Measurements from ENCODE around the gene C1orf50. TPM values are rescaled to one million over a fixed set of nuclear protein-coding genes. Genes with fewer than 3 reads are reported as not detected.

Gene C1orf50
- total RNA-seq, 6 experiments from 2014 or later, result 4.9 to 8.8 (median 6.0) TPM

- peaks cover 2% of the 10 kb centered on the region for H3K27me3 Mint-ChIP-seq (ENCODE audit: insufficient read depth)
- H3K9me3 Mint-ChIP-seq, result no peaks in the 10 kb centered on the region
- H3K4me3 Mint-ChIP-seq, result no peak overlapping the region
- DNase-seq, result no peak
- peaks cover 14% of the 10 kb centered on the region for H3K36me3 Mint-ChIP-seq (ENCODE audit: low read depth)
- peaks cover 17% of the 10 kb centered on the region for H3K4me1 Mint-ChIP-seq (ENCODE audit: low read depth)
- TF ChIP-seq CTCF (IDR thresholded peaks at IDR 0.05), result no peak
- no peak overlapping the region for H3K27ac Mint-ChIP-seq
These were observed 21.2 kb upstream of the C1orf50 start for GRCh38 chr1:42745851-42746250.

DNA sequence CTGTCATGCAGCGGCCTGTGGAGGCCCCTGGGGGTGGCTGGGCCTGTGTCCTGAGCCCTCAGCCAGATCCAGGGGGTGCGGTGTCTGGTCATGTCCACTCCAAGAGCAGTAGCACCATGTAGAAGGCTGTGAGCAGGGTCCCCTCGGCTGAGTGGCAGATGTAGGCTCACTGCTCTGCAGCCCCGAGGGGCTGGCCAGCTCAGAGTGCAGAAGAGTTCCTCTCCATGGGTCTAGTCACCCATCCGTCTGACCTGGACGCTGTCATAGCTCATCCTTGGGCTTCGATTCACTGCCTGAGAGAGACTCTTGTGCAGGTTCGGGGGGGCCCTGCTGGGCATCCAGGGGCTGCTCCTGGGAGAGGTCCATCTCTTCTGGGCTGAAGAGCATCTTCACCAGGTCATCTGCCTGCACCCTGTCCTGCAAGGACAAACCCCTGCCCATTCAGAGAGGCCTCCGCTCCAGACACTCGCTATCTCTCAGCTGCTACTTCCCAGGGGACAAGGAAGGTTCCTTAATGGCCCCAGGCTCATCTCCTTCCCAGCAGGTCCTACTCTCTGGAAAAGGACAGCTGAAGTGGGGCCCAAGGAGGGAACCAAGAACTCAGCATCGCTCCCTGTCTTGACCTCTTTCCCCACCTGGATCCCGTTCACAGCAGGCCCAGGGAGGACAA lies 20.5 kb upstream of the C1orf50 start:
- H3K9me3 Mint-ChIP-seq, result no peaks in the 10 kb centered on the region
- no peak for TF ChIP-seq CTCF (IDR thresholded peaks at IDR 0.05)
- H3K4me1 Mint-ChIP-seq (ENCODE audit: low read depth), result peaks cover 17% of the 10 kb centered on the region
- peaks cover 2% of the 10 kb centered on the region for H3K27me3 Mint-ChIP-seq (ENCODE audit: insufficient read depth)
- peaks cover 17% of the 10 kb centered on the region for H3K36me3 Mint-ChIP-seq (ENCODE audit: low read depth)
- no peak for DNase-seq
- H3K27ac Mint-ChIP-seq, result no peak overlapping the region
- H3K4me3 Mint-ChIP-seq, result no peak overlapping the region

- peaks cover 2% of the 10 kb centered on the region for H3K27me3 Mint-ChIP-seq (ENCODE audit: insufficient read depth)
- H3K4me1 Mint-ChIP-seq (ENCODE audit: low read depth), result peaks cover 17% of the 10 kb centered on the region
- H3K9me3 Mint-ChIP-seq, result no peaks in the 10 kb centered on the region
- no peak for DNase-seq
- peaks cover 22% of the 10 kb centered on the region for H3K36me3 Mint-ChIP-seq (ENCODE audit: low read depth)
- peak; percentile 79 for TF ChIP-seq CTCF (IDR thresholded peaks at IDR 0.05)
- H3K4me3 Mint-ChIP-seq, result no peak overlapping the region
- no peak overlapping the region for H3K27ac Mint-ChIP-seq
These were observed 19.9 kb upstream of the C1orf50 start for GRCh38 chr1:42747125-42747524.

DNA sequence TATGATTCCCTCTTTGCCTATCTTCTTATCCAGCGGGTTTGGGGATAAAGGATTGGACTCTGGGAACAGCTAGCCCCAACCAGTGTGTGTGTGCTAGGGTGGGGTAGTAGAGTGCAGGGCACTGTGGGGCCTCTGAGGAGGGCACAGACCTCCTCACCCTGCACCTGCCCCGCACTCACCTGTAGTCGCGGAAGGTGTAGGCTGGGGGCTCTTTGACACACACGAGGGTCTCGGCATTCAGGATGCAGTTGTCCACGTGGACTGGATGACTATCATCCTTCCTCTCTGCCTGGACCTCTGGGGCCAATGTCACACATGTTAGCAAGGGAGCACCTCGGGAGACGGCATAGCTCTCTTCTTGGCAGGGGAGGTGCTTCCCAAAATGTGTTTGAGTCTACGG lies 19.0 kb upstream of the C1orf50 start:
- Mint-ChIP-seq H3K36me3 (ENCODE audit: low read depth) (peaks cover 31% of the 10 kb centered on the region), H3K4me1 (ENCODE audit: low read depth) (peaks cover 14% of the 10 kb centered on the region), H3K27ac (no peak overlapping the region), H3K4me3 (no peak overlapping the region), H3K9me3 (no peaks in the 10 kb centered on the region), H3K27me3 (ENCODE audit: insufficient read depth) (peaks cover 2% of the 10 kb centered on the region)
- DNase-seq, result no peak
- TF ChIP-seq CTCF (IDR thresholded peaks at IDR 0.05), result no peak

DNA sequence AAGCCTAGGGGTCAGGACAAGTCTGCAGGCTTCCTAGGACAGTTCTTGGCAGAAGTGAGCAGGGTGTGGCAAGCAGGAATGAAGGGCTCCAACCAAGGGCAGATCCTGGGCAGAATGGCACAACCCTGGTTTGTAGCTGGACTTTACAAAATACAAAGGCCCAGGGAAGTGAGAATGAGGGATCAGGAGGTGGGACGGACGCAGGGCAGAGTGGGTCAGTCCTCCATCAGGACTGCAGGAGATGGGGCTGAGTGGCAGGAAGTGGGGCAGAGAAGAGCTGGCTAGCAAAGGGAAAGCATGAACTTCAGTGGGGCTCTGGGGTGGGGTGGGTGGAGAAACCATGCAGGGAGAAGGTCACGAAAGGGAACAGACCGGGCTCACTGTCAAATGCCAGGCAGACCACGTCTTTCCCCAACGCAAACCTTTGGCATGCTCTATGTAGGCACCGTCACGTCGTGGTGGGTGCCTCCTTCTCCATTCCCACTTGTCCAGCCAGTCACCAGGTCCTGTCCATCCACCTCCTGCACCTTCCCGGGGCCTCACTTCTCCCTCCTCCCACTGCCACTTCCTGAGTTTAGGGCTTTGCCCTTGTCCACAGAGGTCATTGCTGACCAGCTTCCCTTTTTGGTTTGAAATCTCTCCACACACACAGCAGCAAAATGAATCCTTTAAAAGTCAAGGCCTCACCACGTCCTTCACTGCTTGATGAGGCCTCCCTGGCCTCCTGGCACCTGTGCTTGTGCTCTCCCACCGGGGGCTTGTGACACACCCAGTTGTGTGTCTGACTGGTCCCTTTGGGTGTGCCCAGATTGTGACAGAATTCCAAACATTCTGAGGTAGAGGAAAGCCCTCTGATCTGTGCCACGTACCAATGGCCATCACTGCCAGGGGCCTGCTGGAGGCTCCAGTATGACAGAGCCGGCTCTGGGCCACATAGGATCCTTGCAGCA lies 18.3 kb upstream of the C1orf50 start:
- TF ChIP-seq CTCF (IDR thresholded peaks at IDR 0.05), result no peak
- H3K36me3 Mint-ChIP-seq (ENCODE audit: low read depth), result peaks cover 38% of the 10 kb centered on the region
- no peaks in the 10 kb centered on the region for H3K9me3 Mint-ChIP-seq
- peaks cover 14% of the 10 kb centered on the region for H3K4me1 Mint-ChIP-seq (ENCODE audit: low read depth)
- no peak for DNase-seq
- H3K27ac Mint-ChIP-seq, result peak overlapping the region; percentile 51
- peaks cover 2% of the 10 kb centered on the region for H3K27me3 Mint-ChIP-seq (ENCODE audit: insufficient read depth)
- H3K4me3 Mint-ChIP-seq, result no peak overlapping the region
